GM23248 (cell line): ENCODE measurements around the gene ASH1L.

Source experiments
- EZH2 ChIP-seq: fragments of 200-600 bp; sonication (generic); IDR thresholded peaks from 2 replicates; pipeline ENCODE4 v1.6.1; 2018; ENCODE audit warnings: antibody characterized with exemption, mild to moderate bottlenecking; ENCODE audit not compliant: insufficient read depth, poor library complexity, severe bottlenecking
- EZH2phosphoT487 ChIP-seq: fragments of 200-600 bp; sonication (generic); IDR thresholded peaks from 2 replicates; pipeline ENCODE4 v1.6.1; 2018; ENCODE audit warnings: antibody characterized with exemption, moderate library complexity, mild to moderate bottlenecking, low read depth; ENCODE audit not compliant: insufficient read depth

DNA sequence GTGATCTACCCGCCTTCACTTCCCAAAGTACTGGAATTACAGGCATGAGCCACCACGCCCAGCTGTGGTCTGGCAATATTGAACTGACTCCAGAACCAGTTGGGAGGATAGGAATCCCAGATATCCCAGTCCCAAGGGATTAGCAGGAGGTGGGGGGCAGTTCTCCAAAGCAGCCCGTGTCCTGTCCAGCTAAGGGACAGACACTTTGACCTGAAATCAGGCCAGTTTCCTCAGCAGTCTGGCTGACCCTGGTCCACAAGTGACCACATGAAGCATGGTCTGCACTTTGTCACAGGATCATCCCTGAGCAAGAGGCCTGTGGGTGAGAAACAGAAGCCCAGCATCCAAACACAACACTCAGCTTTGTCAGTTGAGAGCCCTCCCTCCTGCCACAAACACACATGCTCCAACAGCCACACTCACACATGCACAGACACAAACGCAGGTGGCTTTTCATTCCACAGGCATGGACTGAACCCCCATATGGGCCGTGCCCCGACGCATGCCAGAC is 256.7 kb downstream of the ASH1L start:
- TF ChIP-seq EZH2, result no peak
- TF ChIP-seq EZH2phosphoT487, result no peak
